Measurements from ENCODE around the gene GRM5.
"Not testable (repeated sequence)": the region's sequence is repeated elsewhere in the genome, so short reads cannot be mapped to it uniquely, and the experiment has no call there.

GRM5 gene

GRCh38 chr11:88484873-88485621 is 580.7 kb downstream of the GRM5 start:
- DNase-seq: peak; percentile 5 to 61

DNA sequence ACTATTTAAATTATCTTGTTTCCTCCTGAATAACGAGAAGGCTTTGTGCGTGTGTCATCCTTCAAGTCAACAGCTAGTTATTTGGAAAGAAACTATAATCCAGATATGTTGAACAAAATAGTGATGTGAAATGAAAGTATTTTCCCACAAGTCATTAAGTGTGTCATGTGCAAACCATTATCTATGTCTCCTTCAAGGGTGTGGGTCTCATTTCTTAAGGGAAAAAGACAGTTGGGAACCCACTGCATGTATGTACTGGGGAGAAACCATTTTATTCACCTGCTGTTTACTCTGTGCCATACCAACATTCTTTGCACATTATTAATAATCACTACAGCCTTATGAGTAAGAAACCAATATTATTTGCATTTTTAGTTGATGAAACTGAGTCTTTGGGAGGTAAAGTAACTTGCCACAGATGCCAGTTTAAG is 582.9 kb downstream of the GRM5 start:
- DNase-seq: no peak

- no peak for DNase-seq
Observed at GRCh38 chr11:88480223-88480622, 585.6 kb downstream of the GRM5 start.

- DNase-seq: no peak
Observed at GRCh38 chr11:88478136-88478815, 587.5 kb downstream of the GRM5 start.

DNA sequence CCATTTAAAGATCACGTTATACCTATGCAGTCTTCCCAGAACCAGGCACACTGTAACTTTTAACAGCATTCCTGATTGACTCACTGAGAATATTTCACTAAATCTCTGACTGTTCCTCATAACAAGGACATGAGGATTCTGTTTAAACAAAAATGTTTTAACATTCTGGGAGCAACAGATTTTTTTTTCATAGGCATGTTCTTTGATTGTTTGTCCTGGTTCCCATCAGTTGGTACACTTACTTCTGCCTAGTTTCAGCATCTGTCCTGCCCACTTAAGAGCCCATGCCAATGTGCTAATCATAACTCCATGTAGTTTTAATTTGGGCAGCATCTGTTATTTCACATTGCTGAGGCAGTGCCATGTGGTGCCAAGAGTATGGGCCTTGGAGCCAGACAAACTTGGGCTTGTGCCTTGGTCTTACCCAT is 589.8 kb downstream of the GRM5 start:
- no peak for DNase-seq

DNA sequence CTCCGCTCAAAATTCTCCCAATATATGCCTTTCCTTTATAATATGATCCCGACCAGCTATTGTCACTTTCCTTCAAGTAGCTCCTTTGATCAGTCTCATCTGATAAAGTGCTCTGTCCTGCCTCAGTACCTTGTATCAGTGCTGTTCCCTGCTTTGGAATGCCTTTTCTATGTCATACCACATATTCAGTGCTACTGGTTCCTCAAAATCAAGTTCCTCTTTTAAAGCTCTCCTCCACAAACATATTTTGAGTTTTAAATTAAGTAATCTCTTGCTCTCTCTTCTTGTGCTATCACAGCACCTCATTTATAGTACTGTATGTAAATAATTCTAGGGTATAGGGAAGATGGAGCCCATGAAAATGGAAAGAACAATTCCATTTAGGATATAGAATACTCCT is 591.1 kb downstream of the GRM5 start:
- no peak for DNase-seq

DNA sequence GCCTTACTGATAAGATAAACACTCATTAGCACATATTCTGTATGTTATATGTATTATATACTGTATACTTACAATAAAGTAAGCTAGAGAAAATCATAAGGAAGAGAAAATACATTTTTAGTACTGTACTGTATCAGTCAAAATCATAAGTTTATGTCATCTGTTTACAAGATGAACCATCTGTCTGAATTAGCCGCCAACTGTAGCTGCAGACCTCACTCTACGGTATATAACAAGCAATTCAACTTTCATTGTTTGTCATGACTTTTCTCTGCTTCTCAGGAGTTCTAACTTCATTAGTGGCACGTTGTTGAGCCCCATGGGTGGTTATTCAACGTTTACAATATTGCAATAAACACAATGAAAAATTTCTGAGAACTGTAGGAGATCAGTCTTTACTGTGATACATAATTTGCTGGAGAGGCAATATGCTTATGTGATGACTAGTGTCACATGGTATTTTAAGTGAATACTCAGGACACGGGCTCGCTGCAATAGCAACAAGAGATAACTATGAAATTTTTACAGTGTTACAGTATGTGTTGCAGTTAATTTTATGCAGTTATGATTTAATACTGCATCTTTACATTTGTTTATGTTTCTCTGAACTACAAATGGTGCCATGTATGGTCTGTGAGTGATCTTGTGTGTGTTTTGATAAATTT is 596.1 kb downstream of the GRM5 start:
- DNase-seq: no peak

DNA sequence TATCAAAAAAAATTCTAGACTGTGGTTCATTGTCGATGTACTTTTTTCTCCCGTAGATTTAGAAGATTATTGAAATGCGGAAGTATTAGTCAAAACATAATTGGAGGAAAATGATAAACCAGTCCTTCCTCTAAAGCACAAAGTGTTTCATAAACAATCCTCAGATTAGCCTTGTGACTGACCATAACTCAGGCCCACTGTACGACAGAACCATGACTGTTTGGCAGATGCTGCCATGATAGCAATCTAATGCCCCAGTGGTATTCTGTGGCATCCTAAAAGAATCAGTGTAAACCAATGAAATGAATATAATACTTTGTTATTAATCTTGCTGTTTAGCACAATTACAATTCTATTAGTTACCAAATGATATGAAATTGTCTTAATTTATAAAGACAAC is 601.3 kb downstream of the GRM5 start:
- DNase-seq: no peak

DNA sequence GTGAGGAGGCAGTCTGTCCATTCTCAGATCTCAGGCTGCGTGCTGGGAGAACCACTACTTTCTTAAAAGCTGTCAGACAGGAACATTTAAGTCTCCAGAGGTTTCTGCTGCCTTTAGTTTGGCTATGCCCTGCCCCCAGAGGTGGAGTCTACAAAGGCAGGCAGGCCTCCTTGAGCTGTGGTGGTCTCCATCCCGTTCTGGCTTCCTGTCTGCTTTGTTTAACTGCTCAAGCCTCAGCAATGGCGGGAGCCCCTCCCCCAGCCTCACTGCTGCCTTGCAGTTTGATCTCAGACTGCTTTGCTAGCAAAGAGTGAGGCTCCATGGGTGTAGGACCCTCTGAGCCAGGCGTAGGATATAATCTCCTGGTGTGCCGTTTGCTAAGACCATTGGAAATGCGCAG is 602.5 kb downstream of the GRM5 start:
- DNase-seq: not testable (repeated sequence)

- DNase-seq: not testable (repeated sequence)
Observed at GRCh38 chr11:88458047-88458446, 607.7 kb downstream of the GRM5 start.

DNA sequence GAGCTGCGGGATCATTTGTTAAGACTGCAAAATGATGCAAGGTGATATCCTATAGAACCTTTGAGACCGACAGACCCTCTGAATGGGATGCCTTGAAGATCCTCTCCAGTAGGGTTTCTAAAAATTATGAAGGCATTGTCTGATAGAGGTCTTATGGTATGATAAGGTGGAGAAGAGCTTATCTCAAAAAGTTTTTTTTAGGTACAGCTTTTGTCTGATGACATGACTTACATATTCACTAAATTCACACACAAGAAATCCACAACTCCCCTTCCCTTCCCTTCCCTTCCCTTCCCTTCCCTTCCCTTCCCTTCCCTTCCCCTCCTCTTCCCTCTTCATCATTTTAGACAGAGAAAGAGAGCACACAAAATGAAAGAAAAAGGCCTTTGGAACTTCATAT is 609.8 kb downstream of the GRM5 start:
- DNase-seq: no peak

- DNase-seq: no peak
Observed at GRCh38 chr11:88454881-88455280, 610.9 kb downstream of the GRM5 start.

Measured in NCI-H526 (cell line).